GM18907 (cell line): Measurements from ENCODE around the gene DDX47.
"Not testable (repeated sequence)": the region's sequence is repeated elsewhere in the genome, so short reads cannot be mapped to it uniquely, and the experiment has no call there.

Source experiments
- ATAC-seq: cut with Tn5 transposase; IDR thresholded peaks from one replicate; pipeline ENCODE4 v1.9.1; 2021; ENCODE audit warnings: mild to moderate bottlenecking, moderate library complexity; ENCODE audit not compliant: unreplicated experiment

DDX47 gene

DNA sequence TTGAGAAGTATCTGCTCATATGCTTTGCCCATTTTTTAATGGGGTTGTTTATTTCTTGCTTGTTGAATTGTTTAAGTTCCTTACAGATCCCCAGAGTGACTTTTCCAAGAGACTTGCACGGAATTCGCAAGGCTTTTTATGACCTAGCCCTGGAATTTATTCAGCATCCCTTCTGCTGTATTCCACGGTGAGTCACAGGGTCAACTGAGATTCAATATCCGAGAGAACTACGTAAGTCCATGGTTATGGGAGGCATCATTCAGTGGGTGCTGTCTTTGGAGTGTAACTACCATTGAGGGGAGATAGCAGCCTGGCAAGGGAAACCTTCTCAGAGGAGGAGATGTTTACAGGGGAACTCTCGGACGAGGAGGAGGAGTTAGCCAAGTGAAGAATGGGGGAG lies 57.3 kb downstream of the DDX47 start:
- ATAC-seq: no peak

DNA sequence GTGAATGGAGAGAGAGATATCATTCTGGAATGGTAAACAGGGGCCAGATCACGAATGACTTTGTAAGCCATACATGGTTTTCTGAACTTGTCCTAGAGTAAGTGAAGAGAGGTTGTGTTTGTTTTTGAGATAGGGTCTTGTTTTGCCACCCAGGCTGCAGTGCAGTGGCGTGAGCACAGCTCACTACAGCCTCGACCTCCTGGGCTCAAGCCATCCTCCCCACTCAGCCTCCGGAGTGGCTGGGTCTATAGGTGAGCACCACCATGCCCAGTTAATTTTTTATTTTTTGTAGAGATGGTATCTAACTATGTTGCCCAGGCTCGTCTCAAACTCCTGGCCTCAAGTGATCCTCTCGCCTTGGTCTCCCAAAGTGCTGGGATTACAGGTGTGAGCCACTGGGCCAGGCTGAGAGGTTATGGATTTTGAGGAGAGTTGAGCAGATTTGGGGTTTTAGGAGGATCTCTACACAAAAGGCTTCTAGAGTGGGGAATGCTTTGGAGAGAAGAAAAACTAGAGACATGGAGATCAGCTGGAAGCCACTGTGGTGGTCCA lies 58.5 kb downstream of the DDX47 start:
- no peak for ATAC-seq

- no peak for ATAC-seq
These were observed 59.2 kb downstream of the DDX47 start for GRCh38 chr12:12872139-12872933.

DNA sequence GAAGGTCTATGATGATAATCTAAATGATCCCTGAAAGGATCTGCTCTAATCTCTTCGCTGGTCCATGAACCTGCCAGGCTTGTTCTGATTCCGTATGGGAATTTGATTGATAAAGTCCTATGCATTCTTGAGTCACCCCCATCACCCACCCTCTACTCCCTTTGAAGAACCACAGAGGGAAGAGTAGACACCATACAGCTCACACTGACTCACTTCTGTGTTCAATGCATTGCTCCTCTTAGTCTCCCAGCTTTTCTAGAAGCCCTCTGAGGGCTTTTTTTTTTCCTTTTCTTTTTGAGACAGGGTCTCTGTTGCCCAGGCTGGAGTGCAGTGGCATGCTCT lies 59.8 kb downstream of the DDX47 start:
- ATAC-seq: no peak

DNA sequence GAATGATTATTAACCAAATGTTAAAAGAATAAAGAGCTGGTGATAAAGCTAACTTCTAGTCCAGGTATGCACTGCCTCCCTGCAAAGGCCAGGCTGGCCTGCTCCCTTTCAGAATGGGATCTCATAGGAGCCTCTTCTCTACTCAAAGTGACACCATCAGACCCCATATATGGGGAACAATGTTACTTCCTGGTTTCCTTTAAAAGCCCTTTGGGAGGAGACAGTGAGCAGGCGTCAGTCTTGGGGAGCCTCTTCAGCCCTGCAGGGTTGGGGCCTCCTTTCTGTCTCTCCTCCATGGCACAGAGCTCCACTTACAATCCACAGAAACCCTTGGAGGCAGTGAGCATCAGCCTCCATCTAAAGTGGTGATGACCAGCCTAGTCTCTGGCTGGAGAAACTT lies 60.9 kb downstream of the DDX47 start:
- no peak for ATAC-seq

- ATAC-seq: not testable (repeated sequence)
These were observed 62.2 kb downstream of the DDX47 start for GRCh38 chr12:12875301-12875700.

DNA sequence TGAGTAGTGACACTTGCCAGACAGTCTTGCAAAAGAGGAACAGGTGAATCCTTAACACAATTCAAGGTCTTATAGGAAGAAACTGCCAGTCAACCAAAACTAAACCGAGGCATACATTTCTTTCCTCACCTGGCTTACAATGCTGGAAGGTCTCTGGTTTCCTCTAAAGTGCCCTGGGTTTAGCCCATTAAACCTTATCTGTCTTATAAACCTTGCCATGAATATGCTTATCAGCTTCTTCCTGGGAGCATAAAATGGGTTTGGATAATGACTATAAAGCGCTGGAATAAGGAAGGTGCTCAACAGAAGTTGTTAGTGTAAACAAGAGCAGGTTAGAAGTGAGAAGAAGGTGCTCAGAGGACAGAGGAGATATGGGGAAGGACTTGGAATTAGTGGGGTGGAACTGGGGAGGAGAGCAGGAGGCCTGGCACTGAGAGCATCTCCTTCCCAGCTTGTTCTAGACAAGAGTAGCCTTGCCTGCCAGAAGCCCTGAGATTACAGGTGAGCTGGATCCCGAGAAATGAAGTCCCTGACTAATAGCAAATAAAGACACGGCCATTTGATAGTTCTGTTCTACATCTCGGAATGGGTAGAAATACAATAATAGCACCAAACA lies 64.1 kb downstream of the DDX47 start:
- no peak for ATAC-seq

- ATAC-seq: no peak
These were observed 64.8 kb downstream of the DDX47 start for GRCh38 chr12:12877781-12878455.
